Neural cell (in vitro differentiated cells): ENCODE results near the gene RHOXF1. TPM values are rescaled to one million over a fixed set of nuclear protein-coding genes. Genes with fewer than 3 reads are reported as not detected.

Experiments
- H2AFZ ChIP-seq: fragments of 200-600, 300-800 bp; sonication (generic), shearing (Covaris generic); 2 replicates; pipeline ENCODE4 v1.6.0; 2014; ENCODE audit warnings: low read depth, mild to moderate bottlenecking, antibody characterized with exemption, low read length, moderate library complexity
- H3F3A ChIP-seq: fragments of 200-600 bp; shearing (Covaris generic); 2 replicates; pipeline ENCODE4 v1.6.1; 2016; ENCODE audit warnings: mild to moderate bottlenecking, moderate library complexity, mixed read lengths, antibody characterized with exemption, low read length; ENCODE audit not compliant: insufficient read depth, poor library complexity, severe bottlenecking
- H3K27ac ChIP-seq: fragments of 200-600, 300-800 bp; sonication (generic), shearing (Covaris generic); 2 replicates; pipeline ENCODE4 v1.5.1; 2014; ENCODE audit warnings: mild to moderate bottlenecking, low read length, moderate library complexity
- H3K27me3 ChIP-seq: fragments of 300-800, 200-600 bp; sonication (generic), shearing (Covaris generic); 2 replicates; pipeline ENCODE4 v1.6.0; 2014; ENCODE audit warnings: mild to moderate bottlenecking, low read depth, low read length, moderate library complexity; ENCODE audit not compliant: insufficient read depth
- H3K36me3 ChIP-seq: fragments of 300-800, 200-600 bp; sonication (generic), shearing (Covaris generic); 2 replicates; pipeline ENCODE4 v1.5.1; 2014; ENCODE audit warnings: mild to moderate bottlenecking, antibody characterized with exemption, low read length, moderate library complexity; ENCODE audit not compliant: insufficient read depth
- H3K4me2 ChIP-seq: fragments of 300-800, 200-600 bp; sonication (generic), shearing (Covaris generic); 2 replicates; pipeline ENCODE4 v1.6.0; 2014; ENCODE audit warnings: mild to moderate bottlenecking, low read length
- H3K4me3 ChIP-seq: fragments of 300-800, 200-600 bp; sonication (generic), shearing (Covaris generic); 2 replicates; pipeline ENCODE4 v1.5.1; 2014; ENCODE audit warnings: mild to moderate bottlenecking, low read length, moderate library complexity
- H3K79me2 ChIP-seq: fragments of 200-600 bp; shearing (Covaris generic); replicated peaks from 2 replicates; pipeline ENCODE4 v1.6.0; 2014; ENCODE audit warnings: mild to moderate bottlenecking, low read length, moderate library complexity; ENCODE audit not compliant: insufficient read depth
- H3K9ac ChIP-seq: fragments of 300-800, 200-600 bp; sonication (generic), shearing (Covaris generic); 2 replicates; pipeline ENCODE4 v1.6.1; 2016; ENCODE audit warnings: mild to moderate bottlenecking, low read length, mixed read lengths
- H3K9me2 ChIP-seq: fragments of 200-600 bp; shearing (Covaris generic); 2 replicates; pipeline ENCODE4 v1.6.1; 2016; ENCODE audit warnings: mild to moderate bottlenecking, low read length, mixed read lengths; ENCODE audit not compliant: insufficient read depth
- H3K9me3 ChIP-seq: fragments of 200-600, 300-800 bp; sonication (generic), shearing (Covaris generic); 2 replicates; pipeline ENCODE4 v1.6.1; 2016; ENCODE audit warnings: mild to moderate bottlenecking, mixed run types, low read length, moderate library complexity, mixed read lengths
- H4K20me1 ChIP-seq: fragments of 200-600 bp; shearing (Covaris generic); 2 replicates; pipeline ENCODE4 v1.6.1; 2016; ENCODE audit warnings: mild to moderate bottlenecking, mixed run types; ENCODE audit not compliant: insufficient read depth
- EP300 ChIP-seq: fragments of 450-650 bp; conservative IDR thresholded peaks from 2 replicates; pipeline ENCODE4 v1.6.1; 2014; ENCODE audit warnings: antibody characterized with exemption, mild to moderate bottlenecking, moderate library complexity; ENCODE audit not compliant: poor library complexity, severe bottlenecking
- EZH2 ChIP-seq: fragments of 200-600, 300-800 bp; shearing (Covaris generic), sonication (generic); IDR thresholded peaks from 2 replicates; pipeline ENCODE4 v1.6.1; 2014; ENCODE audit warnings: antibody characterized with exemption, low read length, borderline replicate concordance, mild to moderate bottlenecking; ENCODE audit not compliant: insufficient read depth, poor library complexity, severe bottlenecking
- MXI1 ChIP-seq: fragments of 450-650 bp; conservative IDR thresholded peaks from 2 replicates; pipeline ENCODE4 v1.6.1; 2014; ENCODE audit warnings: antibody characterized with exemption, mild to moderate bottlenecking; ENCODE audit not compliant: poor library complexity, severe bottlenecking
- POLR2AphosphoS5 ChIP-seq: IDR thresholded peaks from 2 replicates; pipeline ENCODE4 v1.6.1; 2012
- RAD21 ChIP-seq: fragments of 450-650 bp; conservative IDR thresholded peaks from 2 replicates; pipeline ENCODE4 v1.6.1; 2014; ENCODE audit warnings: antibody characterized with exemption, mild to moderate bottlenecking, moderate library complexity
- SMC3 ChIP-seq: fragments of 450-650 bp; conservative IDR thresholded peaks from 2 replicates; pipeline ENCODE4 v1.6.1; 2014; ENCODE audit warnings: antibody characterized with exemption, mild to moderate bottlenecking, moderate library complexity; ENCODE audit not compliant: poor library complexity
- TAF1 ChIP-seq: IDR thresholded peaks from 2 replicates; pipeline ENCODE4 v1.6.1; 2012; ENCODE audit warnings: low read depth
- polyA plus RNA-seq: library from polyadenylated mRNA; depleted of rRNA; stranded (reverse); fragments of >200 nt; gene quantifications from 2 replicates; pipeline ENCODE4 v1.2.3, GENCODE V29; 2014
- TF ChIP-seq, protein P1 (sequence below): IDR thresholded peaks from 2 replicates; pipeline ENCODE4 v1.6.1; 2012; ENCODE audit warnings: borderline replicate concordance
- TF ChIP-seq, protein P2 (sequence below): fragments of 450-650 bp; IDR thresholded peaks from 2 replicates; pipeline ENCODE4 v1.5.1; 2014; ENCODE audit warnings: antibody characterized with exemption, mild to moderate bottlenecking, moderate library complexity; ENCODE audit not compliant: poor library complexity, severe bottlenecking

RHOXF1 gene
- polyA plus RNA-seq, 1 donor from 2014 or later: 1.6 TPM

DNA sequence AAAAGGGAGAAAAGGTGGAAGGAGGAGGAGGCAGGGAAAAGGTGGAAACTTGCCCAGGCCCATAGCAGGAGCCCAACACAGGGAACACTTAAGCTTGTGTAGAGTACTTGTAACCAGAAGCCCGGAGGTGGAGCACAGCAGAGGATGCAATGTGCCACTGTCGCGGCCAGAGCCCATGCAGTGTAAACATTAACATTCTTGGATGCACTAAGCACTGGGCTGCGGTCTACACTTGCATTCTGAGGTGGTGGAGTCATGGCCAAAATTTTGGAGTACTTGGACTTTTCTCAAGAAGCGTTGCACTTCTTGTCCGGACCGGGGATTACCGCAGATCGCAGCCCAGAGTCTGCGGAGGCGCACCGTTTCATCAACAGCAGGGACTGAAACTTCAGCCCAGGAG, 4.5 kb upstream of the RHOXF1 start:
- no peaks in the 10 kb centered on the region for H3K9me3 ChIP-seq
- no peaks in the 10 kb centered on the region for H3K9me2 ChIP-seq
- H3K4me2 ChIP-seq: no peak overlapping the region
- H3F3A ChIP-seq: no peaks in the 10 kb centered on the region
- no peaks in the 10 kb centered on the region for H4K20me1 ChIP-seq
- no peaks in the 10 kb centered on the region for H3K79me2 ChIP-seq
- H3K27me3 ChIP-seq: no peaks in the 10 kb centered on the region
- no peak overlapping the region for H3K4me3 ChIP-seq
- H3K9ac ChIP-seq: no peak overlapping the region
- no peak overlapping the region for H2AFZ ChIP-seq
- H3K36me3 ChIP-seq: no peaks in the 10 kb centered on the region
- no peak overlapping the region for H3K27ac ChIP-seq
- TF ChIP-seq TAF1 (no peak), SMC3 (no peak), MXI1 (no peak), RAD21 (no peak), POLR2AphosphoS5 (no peak), EZH2 (no peak), EP300 (no peak)
- TF ChIP-seq, protein P1, sequence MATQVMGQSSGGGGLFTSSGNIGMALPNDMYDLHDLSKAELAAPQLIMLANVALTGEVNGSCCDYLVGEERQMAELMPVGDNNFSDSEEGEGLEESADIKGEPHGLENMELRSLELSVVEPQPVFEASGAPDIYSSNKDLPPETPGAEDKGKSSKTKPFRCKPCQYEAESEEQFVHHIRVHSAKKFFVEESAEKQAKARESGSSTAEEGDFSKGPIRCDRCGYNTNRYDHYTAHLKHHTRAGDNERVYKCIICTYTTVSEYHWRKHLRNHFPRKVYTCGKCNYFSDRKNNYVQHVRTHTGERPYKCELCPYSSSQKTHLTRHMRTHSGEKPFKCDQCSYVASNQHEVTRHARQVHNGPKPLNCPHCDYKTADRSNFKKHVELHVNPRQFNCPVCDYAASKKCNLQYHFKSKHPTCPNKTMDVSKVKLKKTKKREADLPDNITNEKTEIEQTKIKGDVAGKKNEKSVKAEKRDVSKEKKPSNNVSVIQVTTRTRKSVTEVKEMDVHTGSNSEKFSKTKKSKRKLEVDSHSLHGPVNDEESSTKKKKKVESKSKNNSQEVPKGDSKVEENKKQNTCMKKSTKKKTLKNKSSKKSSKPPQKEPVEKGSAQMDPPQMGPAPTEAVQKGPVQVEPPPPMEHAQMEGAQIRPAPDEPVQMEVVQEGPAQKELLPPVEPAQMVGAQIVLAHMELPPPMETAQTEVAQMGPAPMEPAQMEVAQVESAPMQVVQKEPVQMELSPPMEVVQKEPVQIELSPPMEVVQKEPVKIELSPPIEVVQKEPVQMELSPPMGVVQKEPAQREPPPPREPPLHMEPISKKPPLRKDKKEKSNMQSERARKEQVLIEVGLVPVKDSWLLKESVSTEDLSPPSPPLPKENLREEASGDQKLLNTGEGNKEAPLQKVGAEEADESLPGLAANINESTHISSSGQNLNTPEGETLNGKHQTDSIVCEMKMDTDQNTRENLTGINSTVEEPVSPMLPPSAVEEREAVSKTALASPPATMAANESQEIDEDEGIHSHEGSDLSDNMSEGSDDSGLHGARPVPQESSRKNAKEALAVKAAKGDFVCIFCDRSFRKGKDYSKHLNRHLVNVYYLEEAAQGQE: no peak
- TF ChIP-seq, protein P2, sequence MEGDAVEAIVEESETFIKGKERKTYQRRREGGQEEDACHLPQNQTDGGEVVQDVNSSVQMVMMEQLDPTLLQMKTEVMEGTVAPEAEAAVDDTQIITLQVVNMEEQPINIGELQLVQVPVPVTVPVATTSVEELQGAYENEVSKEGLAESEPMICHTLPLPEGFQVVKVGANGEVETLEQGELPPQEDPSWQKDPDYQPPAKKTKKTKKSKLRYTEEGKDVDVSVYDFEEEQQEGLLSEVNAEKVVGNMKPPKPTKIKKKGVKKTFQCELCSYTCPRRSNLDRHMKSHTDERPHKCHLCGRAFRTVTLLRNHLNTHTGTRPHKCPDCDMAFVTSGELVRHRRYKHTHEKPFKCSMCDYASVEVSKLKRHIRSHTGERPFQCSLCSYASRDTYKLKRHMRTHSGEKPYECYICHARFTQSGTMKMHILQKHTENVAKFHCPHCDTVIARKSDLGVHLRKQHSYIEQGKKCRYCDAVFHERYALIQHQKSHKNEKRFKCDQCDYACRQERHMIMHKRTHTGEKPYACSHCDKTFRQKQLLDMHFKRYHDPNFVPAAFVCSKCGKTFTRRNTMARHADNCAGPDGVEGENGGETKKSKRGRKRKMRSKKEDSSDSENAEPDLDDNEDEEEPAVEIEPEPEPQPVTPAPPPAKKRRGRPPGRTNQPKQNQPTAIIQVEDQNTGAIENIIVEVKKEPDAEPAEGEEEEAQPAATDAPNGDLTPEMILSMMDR: no peak

DNA sequence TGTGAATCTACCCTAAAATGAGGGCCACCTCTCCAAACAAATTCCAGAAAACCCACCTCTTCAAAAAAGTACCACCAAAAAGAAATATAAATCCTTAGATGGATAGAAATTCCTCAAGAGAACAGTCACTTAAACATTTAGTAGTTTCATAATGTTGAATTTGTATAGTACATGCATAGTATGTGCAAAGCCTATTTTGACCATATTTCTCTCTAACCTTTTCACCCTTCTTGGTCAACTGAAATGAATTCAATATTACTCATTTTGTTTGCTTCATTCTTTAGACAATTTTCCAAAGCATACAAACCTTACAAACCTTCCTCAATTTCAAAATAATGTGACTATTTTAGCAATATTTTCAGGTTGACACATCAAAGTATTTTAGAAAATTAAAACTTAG, 4.1 kb downstream of the RHOXF1 start:
- no peaks in the 10 kb centered on the region for H3K79me2 ChIP-seq
- no peak overlapping the region for H3K4me2 ChIP-seq
- no peaks in the 10 kb centered on the region for H3K27me3 ChIP-seq
- no peaks in the 10 kb centered on the region for H3F3A ChIP-seq
- no peak for TF ChIP-seq MXI1
- no peak for TF ChIP-seq EZH2
- TF ChIP-seq, protein P2: no peak
- TF ChIP-seq, protein P1: no peak
- no peak for TF ChIP-seq TAF1
- TF ChIP-seq SMC3: no peak
- no peak overlapping the region for H2AFZ ChIP-seq
- no peak overlapping the region for H3K4me3 ChIP-seq
- no peaks in the 10 kb centered on the region for H3K9me3 ChIP-seq
- H3K9me2 ChIP-seq: no peaks in the 10 kb centered on the region
- H3K27ac ChIP-seq: no peak overlapping the region
- H3K9ac ChIP-seq: no peak overlapping the region
- H3K36me3 ChIP-seq: no peaks in the 10 kb centered on the region
- no peaks in the 10 kb centered on the region for H4K20me1 ChIP-seq
